CD4-positive, alpha-beta T cell treated with Interleukin-12 subunit alpha and Interleukin-12 subunit beta, for 1 hour (primary cell): Measurements from ENCODE around the gene SMG9.
A peak's percentile ranks its signal among the peaks of the same experiment; 100 is the strongest.

ENCODE experiments used
- DNase-seq: peaks from one replicate; pipeline ENCODE4 v3.0.0-alpha.2; 2020

Gene SMG9, protein sequence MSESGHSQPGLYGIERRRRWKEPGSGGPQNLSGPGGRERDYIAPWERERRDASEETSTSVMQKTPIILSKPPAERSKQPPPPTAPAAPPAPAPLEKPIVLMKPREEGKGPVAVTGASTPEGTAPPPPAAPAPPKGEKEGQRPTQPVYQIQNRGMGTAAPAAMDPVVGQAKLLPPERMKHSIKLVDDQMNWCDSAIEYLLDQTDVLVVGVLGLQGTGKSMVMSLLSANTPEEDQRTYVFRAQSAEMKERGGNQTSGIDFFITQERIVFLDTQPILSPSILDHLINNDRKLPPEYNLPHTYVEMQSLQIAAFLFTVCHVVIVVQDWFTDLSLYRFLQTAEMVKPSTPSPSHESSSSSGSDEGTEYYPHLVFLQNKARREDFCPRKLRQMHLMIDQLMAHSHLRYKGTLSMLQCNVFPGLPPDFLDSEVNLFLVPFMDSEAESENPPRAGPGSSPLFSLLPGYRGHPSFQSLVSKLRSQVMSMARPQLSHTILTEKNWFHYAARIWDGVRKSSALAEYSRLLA

DNA sequence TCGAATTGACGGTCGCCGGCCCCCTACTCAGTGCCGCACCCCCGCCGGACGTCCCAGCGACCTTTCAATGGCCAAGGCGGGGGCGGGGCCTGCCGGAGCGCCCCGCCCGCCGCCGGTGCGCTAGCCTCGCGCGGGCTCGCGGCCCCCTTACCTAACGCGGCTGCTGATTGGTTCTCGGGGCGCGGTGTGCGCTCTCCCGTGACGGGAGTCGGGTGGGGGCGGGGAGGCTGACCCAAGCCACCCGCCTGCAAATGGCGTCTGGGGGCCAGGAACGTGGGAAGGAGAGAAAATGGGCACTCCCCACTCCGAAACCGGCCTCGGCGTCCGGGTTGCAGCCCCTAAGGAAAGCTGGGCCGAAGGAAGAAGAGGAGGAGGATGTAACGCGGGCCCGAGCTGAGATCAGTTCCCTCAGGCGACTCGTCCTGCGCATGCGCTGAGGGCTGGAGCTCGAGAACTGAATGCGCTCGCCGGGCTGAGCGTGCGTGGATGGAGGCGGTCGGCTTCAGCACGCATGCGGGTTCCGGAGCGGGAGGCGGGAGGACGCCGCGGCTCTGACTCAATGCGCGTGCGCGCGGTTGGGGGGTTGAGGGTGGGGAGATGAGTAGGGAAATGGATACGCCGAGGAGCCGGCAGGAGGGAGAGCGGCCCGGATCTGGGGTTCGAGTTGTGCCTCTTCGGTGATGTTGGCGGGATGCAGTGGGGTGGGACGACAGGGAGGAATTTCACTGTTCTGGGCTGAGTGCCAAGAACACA, at the start of gene SMG9:
SMG9 (minus strand) TSS at position 460 of the 753 bp plus-strand sequence. CDS start 4,221 bp downstream, outside the sequence.
- peak; percentile 99 for DNase-seq

DNA sequence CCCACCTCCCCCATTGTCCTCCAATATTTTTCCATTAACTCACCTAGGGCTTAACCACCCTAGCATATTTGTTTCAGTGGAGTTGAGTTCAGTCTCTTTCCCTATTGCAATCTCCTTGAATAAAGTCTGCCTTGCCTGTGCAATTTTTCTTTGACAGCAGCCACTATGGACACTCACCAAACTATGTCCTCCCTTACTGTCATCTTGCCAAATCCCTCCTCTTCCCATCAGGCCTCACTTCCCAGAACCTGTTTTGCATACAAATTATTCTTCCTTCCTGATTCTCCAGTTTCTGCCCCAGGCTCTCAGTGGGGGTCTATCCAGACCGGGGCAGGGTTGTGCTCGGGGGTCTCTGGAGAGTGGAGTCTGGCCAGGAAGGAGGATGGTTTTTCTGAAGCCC, 49.7 kb upstream of the SMG9 start:
- no peak for DNase-seq

DNA sequence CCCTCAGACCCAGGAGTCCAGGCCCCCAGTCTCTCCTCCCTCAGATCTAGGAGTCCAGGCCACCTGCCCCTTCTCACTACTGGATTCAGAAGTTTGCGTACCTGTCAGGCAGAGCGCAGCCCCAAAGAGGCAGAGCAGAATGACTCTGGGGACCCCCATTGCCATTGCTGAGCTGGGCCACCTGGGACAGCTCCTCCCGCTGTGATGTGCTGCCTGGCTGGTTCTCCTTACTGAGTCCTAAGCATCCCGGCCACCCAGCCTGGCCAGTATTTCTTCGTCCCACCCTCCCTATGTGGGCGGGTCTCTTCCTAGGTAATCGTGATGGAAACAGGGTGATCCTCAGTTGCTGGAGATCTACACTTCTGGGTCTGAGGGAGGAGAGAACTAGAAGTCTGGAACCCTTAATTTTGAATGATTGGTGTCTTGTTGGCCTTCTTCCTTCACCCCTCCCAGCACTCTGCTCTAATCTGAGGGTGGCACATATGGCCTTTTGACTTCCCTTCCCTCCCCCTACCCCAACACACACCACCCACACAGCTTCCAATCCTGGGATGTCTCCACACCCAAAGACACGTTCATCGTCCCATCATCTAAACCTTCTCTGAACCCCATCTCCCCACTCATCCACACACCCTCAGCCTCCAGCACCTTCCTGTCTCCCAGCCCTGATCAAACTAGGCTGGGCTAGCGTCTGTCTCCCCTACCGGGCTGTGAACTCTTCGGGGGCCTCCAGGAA, 47.6 kb upstream of the SMG9 start, which contains the start of gene LYPD5:
LYPD5 (minus strand) TSS at position 232 of the 736 bp plus-strand sequence; CDS start at position 165, 67 bp downstream.
- DNase-seq: no peak

DNA sequence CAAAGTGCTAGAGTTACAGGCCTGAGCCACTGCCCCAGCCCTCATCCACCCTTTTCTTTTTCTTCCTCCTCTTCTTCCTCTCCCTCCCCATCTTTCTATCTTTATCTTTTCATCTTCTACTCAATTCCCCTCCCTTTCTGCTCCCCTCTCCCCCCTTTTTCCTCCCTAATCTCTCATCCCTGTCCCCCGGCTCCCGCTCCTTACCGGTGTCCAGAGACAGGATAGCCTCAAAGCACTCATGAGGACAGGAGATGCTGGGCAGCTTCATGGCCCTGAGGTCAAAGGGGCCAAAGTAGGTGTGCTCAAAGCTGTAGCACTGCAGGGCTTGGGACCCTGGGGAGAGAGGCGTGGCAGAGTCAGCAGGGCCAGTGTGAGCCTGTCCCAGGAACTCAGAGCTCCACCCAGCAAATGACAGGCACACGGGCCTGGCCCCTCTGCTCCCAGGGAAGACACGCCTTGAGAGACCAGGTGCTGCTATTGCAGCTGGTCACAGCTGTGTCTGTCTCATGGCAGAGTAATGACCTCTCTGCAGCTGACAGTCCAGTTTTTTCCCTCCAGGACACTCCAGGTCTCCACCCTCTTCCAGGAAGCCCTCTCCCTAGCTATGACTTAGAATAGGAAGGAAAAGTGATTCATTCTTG, 44.9 kb upstream of the SMG9 start:
- DNase-seq: no peak

DNA sequence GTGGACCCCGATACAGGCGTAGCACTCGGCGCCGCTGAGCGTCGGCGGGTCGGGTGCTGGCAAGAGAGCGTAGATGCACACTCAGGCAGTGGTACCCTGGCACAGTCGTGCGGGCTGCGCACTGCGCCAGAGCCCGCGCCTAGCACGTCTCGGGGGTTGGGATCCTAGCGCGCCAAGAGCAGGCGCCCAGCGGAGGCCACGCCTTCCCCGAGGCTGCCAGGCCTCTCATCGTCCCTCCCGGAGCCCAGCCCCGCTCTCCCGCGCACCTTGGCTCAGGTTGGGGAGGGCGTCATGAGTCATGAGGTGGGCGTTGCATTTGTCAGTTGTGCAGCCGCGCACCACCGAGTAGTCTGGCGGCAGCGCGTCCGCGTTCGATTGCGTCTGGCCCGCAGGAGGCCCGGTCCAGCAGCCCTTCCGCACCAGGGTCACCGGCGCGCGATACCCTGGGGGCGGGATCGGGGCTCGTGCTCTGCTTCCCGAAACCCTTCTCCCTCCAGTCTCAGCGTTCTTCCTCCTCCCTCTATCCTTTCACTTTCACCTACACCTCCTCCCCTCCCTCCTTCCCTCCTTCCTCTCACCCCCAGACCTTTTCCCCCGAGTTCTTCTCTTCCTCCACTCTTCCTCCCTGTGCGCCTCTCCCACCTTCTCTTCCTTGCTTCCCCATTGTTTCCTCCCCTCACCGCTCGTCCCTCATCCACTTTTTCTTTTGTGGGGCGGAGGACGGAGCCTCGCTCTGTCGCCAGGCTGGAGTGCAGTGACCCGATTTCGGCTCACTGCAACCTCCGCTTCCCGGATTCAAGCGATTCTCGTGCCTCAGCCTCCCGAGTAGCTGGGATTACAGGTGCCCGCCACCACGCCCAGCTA, 44.0 kb upstream of the SMG9 start:
- peak; percentile 45 for DNase-seq

DNA sequence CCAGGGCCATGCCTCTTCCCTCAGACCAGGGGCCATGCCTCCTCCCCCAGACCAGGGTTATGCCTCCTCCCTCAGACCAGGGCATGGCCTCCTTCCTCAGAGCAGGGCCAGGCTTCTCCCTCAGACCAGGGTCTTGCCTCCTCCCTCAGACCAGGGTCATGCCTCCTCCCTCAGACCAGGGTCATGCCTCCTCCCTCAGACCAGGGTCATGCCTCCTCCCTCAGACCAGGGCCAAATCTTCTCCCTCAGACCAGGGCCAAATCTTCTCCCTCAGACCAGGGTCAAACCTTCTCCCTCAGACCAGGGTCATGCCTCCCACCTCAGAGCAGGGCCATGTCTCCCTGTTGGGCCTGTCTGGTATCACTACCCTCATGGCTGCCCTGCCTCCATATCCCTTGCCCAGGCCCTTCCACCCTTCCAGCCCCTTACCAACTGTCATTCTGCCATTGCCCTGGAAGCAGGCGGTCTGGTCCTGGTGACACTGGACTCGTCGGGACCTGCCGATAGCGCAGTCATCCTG, 43.3 kb upstream of the SMG9 start:
- DNase-seq: no peak

DNA sequence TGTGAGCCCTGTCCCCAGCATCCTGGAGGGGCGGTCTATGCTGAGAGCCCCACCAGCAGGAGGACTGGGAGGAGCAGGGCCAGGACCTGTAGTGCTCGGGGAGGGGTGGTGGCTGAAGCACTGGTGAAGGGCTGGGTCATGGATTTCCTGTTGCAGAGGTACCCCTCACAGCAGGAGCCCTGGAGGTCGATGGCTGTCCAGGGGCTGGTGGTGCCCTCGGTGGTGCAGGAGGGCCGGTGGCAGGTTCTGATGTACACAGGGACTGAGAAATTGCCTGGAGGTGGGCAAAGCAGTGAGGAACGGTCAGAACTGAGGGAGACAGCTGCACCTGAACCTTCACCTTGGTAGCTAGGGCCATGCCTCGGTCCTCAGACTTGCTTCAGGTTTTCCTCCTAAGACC, 42.8 kb upstream of the SMG9 start:
- DNase-seq: no peak

DNA sequence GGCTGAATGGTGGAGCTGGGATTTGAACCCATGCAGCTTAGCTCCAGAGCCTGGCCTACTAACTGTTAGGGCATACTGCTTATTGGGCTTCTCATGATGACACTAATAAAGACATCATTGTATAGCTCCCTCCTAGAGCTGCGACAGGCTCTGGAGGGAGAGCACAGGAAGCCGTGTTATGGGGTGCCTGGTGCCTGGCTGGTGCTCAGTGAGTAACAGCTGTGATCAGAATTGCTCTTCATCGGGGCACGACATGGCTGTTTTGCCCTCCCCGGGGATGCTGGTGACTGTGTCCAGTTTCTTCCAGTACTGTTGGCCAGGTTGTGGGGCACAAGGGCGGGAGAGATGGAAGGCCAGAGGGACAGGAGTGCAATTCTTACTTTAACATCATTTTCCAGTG, 42.4 kb upstream of the SMG9 start:
- DNase-seq: no peak

DNA sequence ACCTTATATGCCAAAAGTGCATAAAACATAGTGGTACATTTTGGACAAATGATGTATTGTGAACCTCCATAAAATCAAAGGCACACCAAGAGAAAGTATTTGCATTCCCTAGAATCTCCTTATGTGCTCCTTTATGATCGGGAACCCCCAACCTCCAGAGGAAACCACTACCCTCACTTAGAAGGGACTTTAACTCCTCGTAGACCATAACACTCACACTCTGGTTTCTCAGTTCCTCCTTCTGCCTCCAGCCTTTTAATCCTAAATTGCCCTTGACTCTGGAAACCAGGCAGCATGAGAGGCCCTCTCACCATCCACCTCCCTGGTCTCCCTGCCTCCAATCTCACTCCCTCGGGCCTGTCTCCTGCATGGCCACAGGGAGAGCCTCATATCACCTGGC, 35.8 kb upstream of the SMG9 start:
- no peak for DNase-seq

DNA sequence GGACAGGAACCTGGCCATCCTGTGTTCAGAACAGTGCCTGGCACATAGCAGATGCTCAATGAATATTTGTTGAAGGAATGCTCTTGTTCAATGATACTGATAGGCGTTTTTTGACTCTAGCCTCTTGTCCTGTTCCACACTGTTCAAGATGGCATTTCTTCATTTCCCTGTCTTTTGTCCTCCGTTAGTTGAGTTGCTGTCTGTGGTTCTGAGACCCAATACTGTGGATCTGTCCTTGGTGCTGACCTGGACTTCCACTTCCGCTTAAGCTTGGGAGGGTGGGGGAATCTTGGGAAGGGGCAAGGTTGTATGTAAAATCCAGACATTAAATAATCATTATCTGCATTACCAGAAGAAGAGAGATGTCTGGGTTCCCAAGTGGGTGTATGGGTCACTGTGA, 34.3 kb upstream of the SMG9 start:
- DNase-seq: no peak

DNA sequence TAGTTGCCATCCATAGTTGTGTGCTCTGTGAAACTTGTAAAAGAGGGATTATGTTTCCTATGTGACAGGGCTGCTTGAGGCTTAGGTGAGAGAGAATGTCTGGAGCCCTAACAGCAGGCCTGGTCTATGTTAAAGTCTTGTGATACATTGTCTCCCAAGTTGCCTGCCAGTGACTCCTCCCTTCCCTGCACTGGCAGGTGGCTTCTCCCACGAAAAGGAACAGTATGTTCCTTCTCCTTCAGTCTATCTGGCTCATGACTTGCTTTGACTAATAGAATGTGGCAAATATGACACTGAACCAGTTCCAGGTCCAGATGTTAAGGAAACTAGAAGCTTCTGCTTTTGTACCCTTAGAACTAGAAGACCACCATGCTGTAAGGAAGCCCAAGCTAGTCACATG, 31.9 kb upstream of the SMG9 start:
- DNase-seq: no peak

DNA sequence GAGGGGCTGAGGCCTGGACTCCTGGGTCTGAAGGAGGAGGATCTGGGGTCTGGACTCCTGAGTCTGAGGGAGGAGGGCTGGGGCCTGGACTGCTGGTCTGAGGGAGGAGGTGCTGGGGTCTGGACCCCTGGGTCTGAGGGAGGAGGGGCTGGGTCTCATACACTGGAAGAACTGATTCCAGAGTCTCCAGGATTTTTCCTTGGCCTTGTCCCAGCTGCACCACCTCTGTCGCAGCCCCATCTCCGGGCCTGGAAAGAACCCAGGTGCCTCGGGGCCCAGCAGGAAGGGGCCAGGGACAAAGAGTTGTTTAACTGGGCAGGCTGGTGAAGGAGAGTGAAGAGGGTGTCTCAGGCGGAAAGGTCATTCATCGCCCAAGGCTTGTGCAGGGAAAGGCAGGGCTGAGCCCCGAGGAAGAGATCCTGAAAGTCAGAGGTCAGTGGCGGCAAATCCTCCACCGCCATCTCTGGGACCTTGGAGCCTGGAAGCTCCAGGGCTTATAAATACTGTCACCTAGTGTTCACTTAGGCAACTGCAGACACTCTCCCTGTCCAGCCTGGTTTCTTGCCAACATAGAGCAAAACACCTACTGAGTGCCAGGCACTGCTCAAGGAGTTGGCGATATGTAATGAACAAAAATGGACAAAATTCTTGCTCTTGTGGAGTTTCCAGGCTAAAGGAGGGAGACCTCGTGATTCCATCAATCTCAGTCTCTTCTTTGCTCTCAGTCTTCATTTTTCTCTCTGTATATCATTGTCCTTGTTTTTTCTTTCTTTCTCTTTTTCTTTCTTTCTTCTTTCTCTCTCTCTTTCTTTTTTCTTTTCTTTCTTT, 30.4 kb upstream of the SMG9 start:
- peak; percentile 79 for DNase-seq

DNA sequence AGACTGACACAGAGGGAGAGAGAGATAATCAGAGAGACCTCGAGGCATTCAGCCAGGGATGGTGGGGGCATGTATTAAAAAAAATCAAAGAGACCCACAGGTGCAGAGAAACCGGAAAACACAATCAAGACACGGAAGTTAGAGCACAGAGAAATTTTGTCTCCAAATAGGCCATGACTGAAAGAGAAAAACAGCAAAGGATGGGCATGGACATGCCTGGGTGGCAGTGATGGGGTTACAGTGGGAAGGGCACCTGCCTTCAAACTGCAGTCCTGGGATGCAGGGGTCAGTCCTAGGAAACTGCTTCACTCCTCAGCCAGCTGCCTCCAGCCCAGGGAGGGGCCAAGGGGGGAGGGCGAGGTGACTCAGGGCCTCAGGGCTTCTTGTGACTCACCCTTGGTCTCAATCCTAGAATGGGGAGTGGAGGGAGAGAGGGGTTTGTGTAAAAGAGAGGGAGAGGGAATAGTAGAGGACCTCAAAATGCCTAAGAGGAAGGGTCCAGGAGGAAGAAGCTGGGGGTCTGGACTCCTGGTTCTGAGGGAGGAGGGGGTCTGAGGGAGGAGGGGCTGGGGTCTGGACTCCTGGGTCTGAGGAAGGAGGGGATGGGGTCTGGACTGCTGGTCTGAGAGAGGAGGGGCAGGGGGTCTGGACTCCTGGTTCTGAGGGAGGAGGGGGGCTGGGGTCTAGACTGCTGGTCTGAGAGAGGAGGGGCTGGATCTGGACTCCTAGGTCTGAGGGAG, 29.6 kb upstream of the SMG9 start:
- peak; percentile 54 for DNase-seq

DNA sequence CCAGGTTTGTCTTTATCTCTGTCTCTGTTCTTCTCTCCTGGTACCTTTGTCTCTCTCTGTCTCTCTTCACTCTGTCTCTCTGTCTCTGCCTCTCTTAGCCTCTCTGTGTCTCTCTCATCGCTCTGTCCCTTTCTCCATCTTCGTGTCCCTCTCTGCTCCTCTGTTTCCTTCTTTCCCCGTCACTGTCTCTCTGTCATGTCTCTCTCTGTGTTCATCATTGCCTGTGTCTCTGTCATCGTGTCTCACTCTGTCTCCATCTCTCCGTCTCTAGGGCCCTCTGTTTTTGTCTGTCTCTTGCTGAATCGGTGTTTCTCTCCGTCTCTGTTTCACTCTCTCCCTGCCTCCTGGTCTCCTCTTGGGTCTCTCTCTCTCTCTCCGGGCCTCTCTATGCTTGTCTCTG, 28.9 kb upstream of the SMG9 start:
- DNase-seq: no peak

DNA sequence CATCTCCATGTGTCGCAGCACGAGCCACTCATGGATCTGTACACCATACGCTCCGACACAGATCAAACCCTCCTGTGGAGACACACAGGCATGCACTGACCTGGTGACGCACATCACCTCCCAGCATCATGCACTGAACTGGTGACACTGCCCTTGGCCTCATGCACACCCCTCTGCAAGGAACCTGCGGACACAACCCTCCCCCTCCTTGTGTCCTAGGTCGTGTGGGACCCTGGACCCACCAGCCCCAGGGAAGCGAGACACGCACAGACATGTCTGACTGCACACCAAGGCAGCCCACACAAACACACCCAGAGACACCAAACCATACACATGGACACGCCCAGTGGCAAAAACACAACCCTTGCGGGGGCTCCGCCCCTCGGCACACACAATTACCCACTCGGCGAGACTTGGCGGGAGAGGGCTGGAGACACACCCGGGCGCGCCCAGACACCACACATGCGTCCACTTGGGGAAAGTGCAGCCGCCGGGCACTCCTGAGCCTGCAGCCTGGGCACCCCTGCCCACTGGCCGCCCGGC, 28.0 kb upstream of the SMG9 start:
- peak; percentile 34 for DNase-seq

DNA sequence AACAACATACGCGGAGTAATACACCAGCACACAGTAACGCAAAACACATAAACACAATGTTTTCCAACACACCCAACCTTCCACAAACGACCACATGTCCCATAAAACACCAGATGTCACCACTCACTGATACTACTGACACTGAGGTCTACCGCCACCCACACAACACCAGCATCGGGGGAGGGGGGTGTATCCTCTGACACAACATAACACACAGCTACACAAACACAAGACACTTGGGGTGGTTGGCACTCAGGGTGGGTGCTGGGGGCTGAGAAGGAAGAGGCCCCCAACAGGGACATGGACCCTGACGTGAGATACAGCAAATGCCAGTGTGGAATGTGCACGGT, 27.5 kb upstream of the SMG9 start:
- DNase-seq: no peak

DNA sequence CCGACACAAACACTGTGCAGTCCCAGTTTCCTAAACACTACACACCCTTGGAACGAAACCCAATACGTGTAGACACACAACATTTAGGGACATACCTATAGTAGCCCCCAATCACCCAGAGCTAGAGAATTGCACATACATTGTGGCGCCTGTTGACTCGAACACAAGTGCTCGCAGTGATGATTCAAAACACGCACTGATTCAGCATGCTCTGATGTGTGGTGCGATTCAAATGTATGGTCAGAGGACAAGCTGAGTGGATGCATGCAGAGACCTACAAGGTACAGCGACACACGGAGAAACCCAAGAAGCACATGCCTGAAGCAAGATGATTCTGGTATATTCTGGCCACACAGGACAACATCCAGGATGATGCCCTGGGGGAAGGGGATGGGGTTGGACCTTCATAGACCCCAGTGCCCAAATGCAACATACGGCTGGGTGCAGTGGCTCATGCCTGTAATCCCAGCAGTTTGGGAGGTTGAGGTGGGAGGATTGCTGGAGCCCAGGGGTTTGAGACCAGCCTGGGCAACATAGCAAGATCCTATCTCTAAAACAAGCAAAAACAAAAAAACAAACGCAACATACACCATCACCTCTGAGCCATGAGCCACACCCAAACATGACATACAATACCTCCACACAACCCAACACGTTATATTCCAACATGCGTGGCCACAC, 27.0 kb upstream of the SMG9 start:
- DNase-seq: no peak

DNA sequence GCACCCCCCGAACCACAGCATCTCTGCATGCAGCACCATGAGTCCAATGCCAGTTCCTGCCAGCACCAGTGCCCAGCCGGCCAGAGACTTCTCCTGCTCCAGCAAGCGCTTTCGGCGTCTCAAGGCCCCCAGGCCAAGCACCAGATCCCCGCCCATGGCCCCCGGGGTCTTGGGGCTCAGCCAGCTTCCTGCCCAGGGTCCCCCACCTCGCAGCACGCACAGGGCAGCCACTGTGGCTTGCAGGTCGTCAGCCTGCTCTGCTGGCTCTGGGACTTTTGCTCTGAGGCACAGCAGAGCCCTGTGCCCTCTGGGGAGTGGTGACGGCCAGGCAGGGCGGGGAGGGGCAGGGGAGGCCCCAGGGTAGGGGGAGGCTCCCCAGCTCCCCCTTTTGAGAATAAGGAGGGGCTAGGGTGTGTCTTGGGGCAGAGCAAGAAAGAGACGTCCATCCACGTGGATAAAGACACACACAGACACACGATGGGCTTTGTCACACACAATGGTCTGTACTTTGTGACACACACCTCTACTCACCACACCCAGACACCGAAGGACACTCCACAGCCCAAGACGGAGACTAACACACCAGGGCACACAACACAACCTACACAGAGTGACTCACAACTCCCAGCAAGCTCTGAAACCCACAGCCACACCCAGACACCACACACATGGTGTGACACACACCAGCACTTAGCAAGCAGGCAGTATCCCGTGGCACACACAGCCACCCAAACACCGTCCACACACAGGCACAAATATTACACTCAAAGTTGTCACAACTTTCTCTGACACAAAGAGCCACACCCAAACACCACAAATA, 26.2 kb upstream of the SMG9 start, which contains the start of gene KCNN4:
KCNN4 (minus strand) TSS at position 268 of the 820 bp plus-strand sequence; CDS start at position 156, 112 bp downstream.
- peak; percentile 68 for DNase-seq
